OCI-LY7 (cell line): ENCODE data around the gene SLC35F4.
"Not testable (repeated sequence)": the region's sequence is repeated elsewhere in the genome, so short reads cannot be mapped to it uniquely, and the experiment has no call there.

Experiments used
- EZH2phosphoT487 ChIP-seq: fragments of 200-600 bp; sonication (generic); IDR thresholded peaks from 2 replicates; pipeline ENCODE4 v1.6.1; 2018; ENCODE audit warnings: low read depth, borderline replicate concordance, mild to moderate bottlenecking, mixed run types, antibody characterized with exemption, low read length, moderate library complexity, mixed read lengths
- TF ChIP-seq, protein P1 (sequence below): fragments of 200-600 bp; sonication (generic); conservative IDR thresholded peaks from 2 replicates; pipeline ENCODE4 v1.5.1; 2014; ENCODE audit warnings: mild to moderate bottlenecking, antibody characterized with exemption, low read length, moderate library complexity, mixed read lengths

DNA sequence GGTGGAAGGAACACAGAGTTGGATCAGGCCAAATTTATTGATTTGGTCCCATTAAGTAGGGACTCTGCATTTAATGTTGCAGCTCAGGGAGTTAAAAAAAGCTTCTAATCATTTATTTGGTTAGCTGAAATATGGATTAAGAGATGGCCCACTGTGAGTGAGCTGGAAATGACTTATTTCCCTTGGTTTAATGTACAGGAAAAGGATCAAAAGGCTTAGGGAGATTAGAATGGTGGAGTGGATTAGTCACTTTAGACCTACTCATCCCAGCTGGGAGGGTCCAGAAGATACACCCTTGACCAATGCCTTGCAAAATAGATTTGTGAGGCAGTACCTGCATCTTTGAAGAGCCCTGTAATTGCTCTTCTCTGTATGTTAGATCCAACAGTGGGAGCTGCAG, 143.8 kb downstream of the SLC35F4 start:
- not testable (repeated sequence) for TF ChIP-seq EZH2phosphoT487
- TF ChIP-seq, protein P1, sequence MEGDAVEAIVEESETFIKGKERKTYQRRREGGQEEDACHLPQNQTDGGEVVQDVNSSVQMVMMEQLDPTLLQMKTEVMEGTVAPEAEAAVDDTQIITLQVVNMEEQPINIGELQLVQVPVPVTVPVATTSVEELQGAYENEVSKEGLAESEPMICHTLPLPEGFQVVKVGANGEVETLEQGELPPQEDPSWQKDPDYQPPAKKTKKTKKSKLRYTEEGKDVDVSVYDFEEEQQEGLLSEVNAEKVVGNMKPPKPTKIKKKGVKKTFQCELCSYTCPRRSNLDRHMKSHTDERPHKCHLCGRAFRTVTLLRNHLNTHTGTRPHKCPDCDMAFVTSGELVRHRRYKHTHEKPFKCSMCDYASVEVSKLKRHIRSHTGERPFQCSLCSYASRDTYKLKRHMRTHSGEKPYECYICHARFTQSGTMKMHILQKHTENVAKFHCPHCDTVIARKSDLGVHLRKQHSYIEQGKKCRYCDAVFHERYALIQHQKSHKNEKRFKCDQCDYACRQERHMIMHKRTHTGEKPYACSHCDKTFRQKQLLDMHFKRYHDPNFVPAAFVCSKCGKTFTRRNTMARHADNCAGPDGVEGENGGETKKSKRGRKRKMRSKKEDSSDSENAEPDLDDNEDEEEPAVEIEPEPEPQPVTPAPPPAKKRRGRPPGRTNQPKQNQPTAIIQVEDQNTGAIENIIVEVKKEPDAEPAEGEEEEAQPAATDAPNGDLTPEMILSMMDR, result not testable (repeated sequence)
